SJSA1 (cell line): Measurements from ENCODE around the gene SOAT2. TPM values are rescaled to one million over a fixed set of nuclear protein-coding genes. Genes with fewer than 3 reads are reported as not detected.

Experiments used
- DNase-seq, 2 experiments: peaks; one replicate each; pipeline ENCODE4 v3.0.0-alpha.2; 2015 to 2020; ENCODE audit warnings: low spot score in 2 of 2, low read depth in 1 of 2
- H3K27ac ChIP-seq: fragments of 250-450 bp; sonication (Bioruptor Pico); 2 replicates; pipeline ENCODE4 v1.5.1; 2020; ENCODE audit warnings: mild to moderate bottlenecking, moderate library complexity
- H3K27me3 ChIP-seq: fragments of 250-450 bp; sonication (Bioruptor Pico); replicated peaks from 2 replicates; pipeline ENCODE4 v1.5.1; 2020; ENCODE audit warnings: mild to moderate bottlenecking, moderate library complexity
- H3K36me3 ChIP-seq: fragments of 250-450 bp; sonication (Bioruptor Pico); 2 replicates; pipeline ENCODE4 v1.5.1; 2020; ENCODE audit warnings: mild to moderate bottlenecking
- H3K4me1 ChIP-seq: fragments of 250-450 bp; sonication (Bioruptor Pico); replicated peaks from 2 replicates; pipeline ENCODE4 v1.6.1; 2021; ENCODE audit warnings: mild to moderate bottlenecking
- H3K4me3 ChIP-seq: fragments of 250-450 bp; sonication (Bioruptor Pico); 2 replicates; pipeline ENCODE4 v1.5.1; 2020; ENCODE audit warnings: mild to moderate bottlenecking
- H3K9me3 ChIP-seq: fragments of 250-450 bp; sonication (Bioruptor Pico); replicated peaks from 2 replicates; pipeline ENCODE4 v1.5.1; 2020; ENCODE audit warnings: mild to moderate bottlenecking
- total RNA-seq: library from RNA; depleted of rRNA; stranded (reverse); fragments of >200 nt; shearing (Covaris generic); gene quantifications from 2 replicates; pipeline ENCODE4 v1.2.3, GENCODE V29; 2014; rRNA removed

The SOAT2 gene
- total RNA-seq, result not detected in 2 replicates

- no peaks in the 10 kb centered on the region for H3K36me3 ChIP-seq
- DNase-seq, result no peak
- H3K27ac ChIP-seq, result no peak within 1 kb of the TSS
- no peaks in the 10 kb centered on the region for H3K27me3 ChIP-seq
- no peak within 1 kb of the TSS for H3K4me3 ChIP-seq
- H3K4me1 ChIP-seq, result peaks cover 12% of the 10 kb centered on the region
- H3K9me3 ChIP-seq, result no peaks in the 10 kb centered on the region
These were observed at the start of gene SOAT2 for GRCh38 chr12:53102883-53103807. Gene SOAT2 (plus strand): TSS chr12:53103486. CDS start chr12:53103578, 92 bp downstream.

DNA sequence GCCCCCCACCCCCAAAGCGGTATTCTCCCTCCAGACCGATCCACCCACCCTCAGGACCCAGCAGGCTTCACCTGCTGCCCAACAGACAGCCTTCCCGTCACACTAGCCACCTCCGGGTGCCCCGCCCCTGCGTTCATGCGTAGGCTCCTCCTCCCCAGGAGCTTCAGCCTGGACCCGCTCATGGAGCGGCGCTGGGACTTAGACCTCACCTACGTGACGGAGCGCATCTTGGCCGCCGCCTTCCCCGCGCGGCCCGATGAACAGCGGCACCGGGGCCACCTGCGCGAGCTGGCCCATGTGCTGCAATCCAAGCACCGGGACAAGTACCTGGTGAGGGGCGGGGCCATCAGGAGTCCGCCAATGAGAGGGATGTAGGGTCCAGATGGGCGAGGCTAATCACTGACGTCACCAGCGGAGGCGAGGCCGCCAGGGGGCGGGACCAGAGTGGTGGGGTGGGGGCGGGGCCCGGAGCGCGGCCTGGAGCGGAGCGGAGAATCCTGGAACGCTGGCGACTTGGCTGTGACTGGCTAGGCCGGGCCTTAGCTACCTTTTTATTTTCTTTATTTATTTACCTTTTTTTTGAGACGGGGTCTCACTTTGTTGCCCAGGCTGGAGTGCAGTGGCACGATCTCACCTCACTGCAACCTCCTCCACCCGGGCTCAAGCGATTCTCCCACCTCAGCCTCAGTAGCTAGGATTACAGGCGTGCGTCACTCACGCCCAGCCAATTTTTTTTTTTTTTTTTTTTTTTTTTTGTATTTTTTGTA lies 49.0 kb upstream of the SOAT2 start:
- no peak overlapping the region for H3K27ac ChIP-seq
- no peaks in the 10 kb centered on the region for H3K9me3 ChIP-seq
- H3K4me1 ChIP-seq, result peaks cover 37% of the 10 kb centered on the region
- H3K4me3 ChIP-seq, result no peak overlapping the region
- H3K27me3 ChIP-seq, result no peaks in the 10 kb centered on the region
- no peak for DNase-seq
- H3K36me3 ChIP-seq, result no peaks in the 10 kb centered on the region

- Histone ChIP-seq H3K4me1 (peaks cover 23% of the 10 kb centered on the region), H3K27ac (no peak overlapping the region), H3K9me3 (no peaks in the 10 kb centered on the region), H3K4me3 (no peak overlapping the region), H3K36me3 (no peaks in the 10 kb centered on the region), H3K27me3 (no peaks in the 10 kb centered on the region)
- DNase-seq, result no peak
These were observed 47.6 kb upstream of the SOAT2 start for GRCh38 chr12:53055471-53056266.

- Histone ChIP-seq H3K4me3 (no peak overlapping the region), H3K27me3 (no peaks in the 10 kb centered on the region), H3K9me3 (no peaks in the 10 kb centered on the region), H3K27ac (no peak overlapping the region), H3K4me1 (peaks cover 17% of the 10 kb centered on the region), H3K36me3 (no peaks in the 10 kb centered on the region)
- no peak for DNase-seq
These were observed 47.0 kb upstream of the SOAT2 start for GRCh38 chr12:53056296-53056695.

DNA sequence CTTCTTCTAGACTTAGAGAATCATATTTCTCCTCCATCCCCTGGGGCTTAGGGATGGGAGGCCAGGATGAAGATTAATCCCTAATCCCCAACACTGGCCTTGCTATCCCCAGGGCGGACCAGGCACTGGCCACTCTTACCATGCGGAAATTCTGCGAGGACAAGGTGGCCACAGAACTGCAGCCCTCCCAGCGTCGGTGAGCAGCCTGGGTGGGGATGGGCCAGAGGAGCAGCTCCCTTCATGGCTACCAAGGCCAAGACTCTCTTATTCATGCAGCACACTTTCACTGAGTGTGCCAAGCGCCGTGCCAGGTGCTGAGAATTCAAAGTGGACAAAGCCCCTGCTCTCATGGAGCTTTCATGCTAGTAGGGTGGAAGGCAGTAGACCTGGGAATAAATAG lies 46.4 kb upstream of the SOAT2 start:
- peaks cover 11% of the 10 kb centered on the region for H3K4me1 ChIP-seq
- DNase-seq, result no peak
- no peaks in the 10 kb centered on the region for H3K36me3 ChIP-seq
- no peak overlapping the region for H3K27ac ChIP-seq
- no peaks in the 10 kb centered on the region for H3K9me3 ChIP-seq
- H3K4me3 ChIP-seq, result no peak overlapping the region
- no peaks in the 10 kb centered on the region for H3K27me3 ChIP-seq

DNA sequence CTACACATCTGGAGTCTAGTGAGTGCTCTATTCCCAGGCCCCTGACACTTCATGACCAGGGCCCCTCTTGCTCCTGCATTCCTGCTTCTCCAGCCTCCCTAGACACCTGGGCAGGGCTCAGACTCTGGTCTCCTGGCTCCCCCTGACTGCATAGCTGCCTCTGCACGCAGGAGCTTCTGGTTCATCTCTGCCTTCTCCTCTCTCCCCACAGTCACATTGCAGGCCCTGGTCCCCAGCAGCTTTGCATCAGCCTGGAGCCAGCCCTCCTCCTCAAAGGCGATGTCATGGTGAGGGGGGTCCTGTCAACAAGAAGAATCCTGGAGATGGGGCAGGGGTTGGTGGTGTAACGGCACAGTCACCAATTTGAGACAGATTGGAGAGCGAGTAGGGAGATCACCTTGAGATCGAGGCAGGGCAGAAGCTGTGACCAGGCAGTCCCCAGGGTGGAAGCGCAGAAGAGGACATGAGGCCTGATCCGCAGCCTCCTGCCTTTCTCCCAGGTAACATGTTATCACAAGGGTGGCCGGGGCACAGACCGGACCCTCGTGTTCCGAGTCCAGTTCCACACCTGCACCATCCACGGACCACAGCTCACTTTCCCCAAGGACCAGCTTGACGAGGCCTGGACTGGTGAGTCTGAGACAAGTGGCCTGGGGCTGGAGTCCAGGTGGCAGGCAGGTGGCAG lies 45.3 kb upstream of the SOAT2 start:
- H3K36me3 ChIP-seq, result peaks cover 4% of the 10 kb centered on the region; the same call in 1 of the 2 replicates
- H3K27me3 ChIP-seq, result no peaks in the 10 kb centered on the region
- no peaks in the 10 kb centered on the region for H3K9me3 ChIP-seq
- H3K27ac ChIP-seq, result no peak overlapping the region
- H3K4me1 ChIP-seq, result peaks cover under 1% of the 10 kb centered on the region
- DNase-seq, result no peak
- no peak overlapping the region for H3K4me3 ChIP-seq

- Histone ChIP-seq H3K4me3 (no peak overlapping the region), H3K36me3 (peaks cover 9% of the 10 kb centered on the region), H3K27ac (no peak overlapping the region), H3K27me3 (no peaks in the 10 kb centered on the region), H3K9me3 (no peaks in the 10 kb centered on the region), H3K4me1 (no peaks in the 10 kb centered on the region)
- no peak for DNase-seq
These were observed 44.4 kb upstream of the SOAT2 start for GRCh38 chr12:53058674-53059433.

GRCh38 chr12:53059434-53060063 lies 43.7 kb upstream of the SOAT2 start:
- Histone ChIP-seq H3K27ac (no peak overlapping the region), H3K27me3 (no peaks in the 10 kb centered on the region), H3K9me3 (no peaks in the 10 kb centered on the region), H3K4me1 (no peaks in the 10 kb centered on the region), H3K36me3 (peaks cover 14% of the 10 kb centered on the region), H3K4me3 (no peak overlapping the region)
- no peak for DNase-seq

DNA sequence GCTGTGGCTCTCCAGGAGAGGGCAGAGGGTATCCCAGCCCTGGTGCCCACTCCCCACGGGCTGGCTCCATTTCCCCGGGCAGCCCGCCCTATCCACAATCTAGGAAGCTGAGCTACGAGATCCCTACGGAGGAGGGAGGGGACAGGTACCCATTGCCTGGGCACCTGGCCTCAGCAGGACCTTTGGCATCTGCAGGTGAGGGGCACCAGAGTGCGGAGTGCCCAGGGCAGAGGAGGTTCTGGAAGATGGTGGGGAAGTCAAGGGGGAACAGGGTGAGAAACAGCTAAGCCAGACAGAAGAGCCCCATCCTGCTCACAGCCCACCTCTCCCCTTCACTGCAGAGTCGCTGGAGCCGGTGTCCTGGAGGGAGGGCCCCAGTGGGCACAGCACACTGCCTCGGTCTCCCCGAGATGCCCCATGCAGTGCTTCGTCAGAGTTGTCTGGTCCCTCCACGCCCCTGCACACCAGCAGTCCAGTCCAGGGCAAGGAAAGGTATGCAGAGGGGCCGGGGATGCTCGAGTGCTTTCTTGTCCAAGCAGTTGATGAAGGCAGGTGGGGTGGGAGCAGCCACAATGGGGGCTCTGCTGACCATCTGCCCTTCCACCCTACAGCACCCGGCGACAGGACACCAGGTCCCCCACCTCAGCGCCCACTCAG lies 43.1 kb upstream of the SOAT2 start:
- no peak for DNase-seq
- no peak overlapping the region for H3K27ac ChIP-seq
- no peaks in the 10 kb centered on the region for H3K4me1 ChIP-seq
- no peaks in the 10 kb centered on the region for H3K9me3 ChIP-seq
- no peak overlapping the region for H3K4me3 ChIP-seq
- peaks cover 21% of the 10 kb centered on the region for H3K36me3 ChIP-seq
- H3K27me3 ChIP-seq, result no peaks in the 10 kb centered on the region

GRCh38 chr12:53060721-53061276 lies 42.5 kb upstream of the SOAT2 start:
- Histone ChIP-seq H3K9me3 (no peaks in the 10 kb centered on the region), H3K36me3 (peaks cover 27% of the 10 kb centered on the region), H3K27me3 (no peaks in the 10 kb centered on the region), H3K4me3 (no peak overlapping the region), H3K27ac (no peak overlapping the region), H3K4me1 (peaks cover 4% of the 10 kb centered on the region)
- no peak for DNase-seq

DNA sequence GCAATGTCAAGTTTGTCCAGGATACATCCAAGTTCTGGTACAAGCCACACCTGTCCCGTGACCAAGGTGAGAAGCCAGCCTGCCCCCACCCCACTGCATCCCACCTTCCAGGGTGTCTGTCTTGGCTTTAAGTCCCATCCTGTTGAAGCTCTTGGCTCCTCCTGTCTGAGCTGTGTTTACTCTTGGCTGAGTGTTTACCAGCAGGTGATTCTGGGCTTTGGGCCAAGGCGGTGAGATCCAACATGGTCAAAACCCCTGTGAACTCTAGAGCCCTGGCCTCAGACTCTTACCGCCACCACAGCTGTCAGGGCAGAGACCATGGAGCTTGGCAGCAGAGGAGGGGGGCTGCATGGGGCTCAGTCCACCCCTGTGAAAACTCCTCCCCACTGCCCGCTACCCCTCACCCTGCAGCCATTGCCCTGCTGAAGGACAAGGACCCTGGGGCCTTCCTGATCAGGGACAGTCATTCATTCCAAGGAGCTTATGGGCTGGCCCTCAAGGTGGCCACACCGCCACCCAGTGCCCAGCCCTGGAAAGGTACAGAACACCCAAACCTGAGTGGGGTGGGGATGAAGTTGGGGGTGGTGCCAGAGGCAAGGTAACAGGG lies 41.8 kb upstream of the SOAT2 start:
- no peaks in the 10 kb centered on the region for H3K9me3 ChIP-seq
- no peak overlapping the region for H3K4me3 ChIP-seq
- H3K4me1 ChIP-seq, result peaks cover 11% of the 10 kb centered on the region
- H3K27ac ChIP-seq, result no peak overlapping the region
- no peaks in the 10 kb centered on the region for H3K27me3 ChIP-seq
- peaks cover 34% of the 10 kb centered on the region for H3K36me3 ChIP-seq
- DNase-seq, result no peak
